Retina (tissue), 1 donor: ENCODE data around the gene SH2D4B.

Experiments used
- DNase-seq: peaks from one replicate; pipeline ENCODE4 v3.0.0-alpha.2; 2016

The SH2D4B gene

DNA sequence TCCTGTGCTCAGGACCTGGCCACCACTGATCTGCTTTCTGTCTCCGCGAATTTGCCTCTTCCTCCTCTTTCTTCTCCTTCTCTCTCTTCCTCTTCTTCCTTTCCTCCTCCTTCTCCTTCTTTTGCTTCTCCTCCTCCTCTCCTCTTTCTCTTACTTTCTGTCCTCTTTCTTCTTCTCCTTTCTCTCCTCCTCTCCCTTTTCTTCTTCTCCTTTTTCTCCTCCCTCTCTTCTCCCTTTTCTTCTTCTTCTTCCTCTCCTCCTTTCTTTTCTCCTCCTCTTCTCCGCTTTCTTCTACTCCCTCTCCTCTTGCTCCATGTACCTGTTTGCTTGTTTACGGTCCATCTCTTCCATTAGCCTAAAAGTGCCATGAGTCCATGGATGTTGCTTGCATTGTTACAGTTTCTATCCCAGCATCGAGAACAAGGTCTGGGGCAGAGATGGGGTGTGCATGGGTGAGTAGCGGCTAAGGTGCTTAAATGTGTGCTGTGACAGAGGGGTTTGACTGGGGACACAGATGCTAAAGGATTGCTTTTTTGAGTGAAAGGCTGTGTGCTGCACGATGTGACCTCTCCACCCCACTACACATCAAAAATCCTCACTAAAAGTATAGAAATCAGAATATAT, 7.7 kb downstream of the SH2D4B start:
- no peak for DNase-seq

DNA sequence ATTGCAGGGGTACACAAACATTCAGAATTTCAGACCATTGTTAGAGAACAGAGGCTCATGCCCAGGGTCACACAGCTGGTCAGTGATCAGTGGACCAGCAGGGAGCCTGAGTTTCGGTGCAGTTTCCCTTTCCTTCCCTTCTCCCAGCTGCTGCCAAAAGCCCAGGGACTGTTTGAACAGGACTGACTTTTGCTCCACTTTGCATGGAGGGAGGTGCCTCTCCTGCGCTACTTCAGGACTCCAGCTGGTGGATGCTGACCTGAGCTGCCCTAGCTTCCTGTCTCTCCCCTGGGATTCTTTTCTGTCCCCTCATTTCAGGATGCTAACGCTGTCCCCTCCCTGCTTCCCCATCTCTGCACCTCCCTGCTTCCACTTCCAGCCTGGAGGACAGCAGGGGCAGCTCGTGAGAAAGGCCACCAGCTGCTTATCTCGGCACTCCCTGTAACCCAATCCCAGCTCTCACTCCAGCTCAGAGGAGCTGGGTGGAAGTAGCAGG, 14.5 kb downstream of the SH2D4B start:
- DNase-seq, result peak; percentile 47

DNA sequence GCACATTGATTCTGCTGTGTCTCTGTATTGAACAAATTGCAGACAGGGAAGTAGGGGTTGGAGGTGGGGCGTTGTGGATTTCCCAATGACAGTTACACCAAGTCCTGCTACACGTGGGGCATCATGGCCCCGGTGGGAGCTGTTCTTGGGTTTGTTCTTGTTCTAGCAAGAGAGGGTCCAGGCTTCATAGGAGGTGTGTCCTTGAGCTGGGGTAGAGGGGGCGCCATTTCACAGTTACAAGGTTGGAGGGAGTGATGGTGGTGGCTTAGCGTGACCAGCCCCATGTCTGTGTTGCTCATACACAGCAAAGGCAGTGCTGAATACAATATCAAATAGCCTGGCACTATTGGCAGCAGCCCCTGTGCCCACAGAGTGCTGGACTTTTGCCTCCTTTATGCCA, 15.7 kb downstream of the SH2D4B start:
- DNase-seq, result no peak

DNA sequence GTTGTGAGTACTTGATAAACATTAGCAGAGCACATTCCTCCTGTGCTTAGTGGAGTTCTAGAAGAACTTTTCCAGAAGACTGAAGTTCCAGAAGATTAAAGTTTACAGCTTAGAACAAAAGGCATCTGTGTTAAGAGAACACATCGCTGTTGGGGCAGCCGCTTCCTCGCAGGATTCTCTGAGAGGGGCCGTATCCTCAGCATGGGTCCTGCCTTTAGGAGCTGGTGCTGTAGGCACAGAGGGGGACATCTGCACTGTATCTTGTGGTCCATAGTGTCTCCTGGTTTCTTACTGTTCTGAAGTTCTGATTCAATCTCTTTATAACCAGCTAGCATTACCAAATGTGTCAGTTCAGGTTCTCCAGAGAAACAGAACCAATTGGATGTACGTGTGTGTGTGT, 16.3 kb downstream of the SH2D4B start:
- no peak for DNase-seq

DNA sequence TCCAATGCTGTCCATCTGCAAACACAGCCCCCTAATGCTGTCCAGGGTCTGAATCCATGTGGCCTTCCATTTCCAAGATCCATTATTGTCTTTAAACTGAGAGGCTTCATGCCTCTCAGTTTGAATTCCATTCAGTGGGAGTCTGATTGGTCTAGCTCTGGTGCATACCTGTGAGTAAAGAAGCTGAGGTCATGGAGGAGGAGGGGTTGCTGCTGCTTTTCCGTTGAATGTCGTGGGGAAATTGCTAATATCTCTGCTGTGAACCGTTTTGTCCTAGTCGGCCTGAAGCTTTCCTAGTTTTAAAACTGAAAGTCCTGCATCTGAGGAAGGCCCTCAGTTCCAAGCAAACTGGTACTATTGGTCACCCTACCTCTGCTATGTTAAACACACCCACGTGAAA, 17.7 kb downstream of the SH2D4B start:
- no peak for DNase-seq

DNA sequence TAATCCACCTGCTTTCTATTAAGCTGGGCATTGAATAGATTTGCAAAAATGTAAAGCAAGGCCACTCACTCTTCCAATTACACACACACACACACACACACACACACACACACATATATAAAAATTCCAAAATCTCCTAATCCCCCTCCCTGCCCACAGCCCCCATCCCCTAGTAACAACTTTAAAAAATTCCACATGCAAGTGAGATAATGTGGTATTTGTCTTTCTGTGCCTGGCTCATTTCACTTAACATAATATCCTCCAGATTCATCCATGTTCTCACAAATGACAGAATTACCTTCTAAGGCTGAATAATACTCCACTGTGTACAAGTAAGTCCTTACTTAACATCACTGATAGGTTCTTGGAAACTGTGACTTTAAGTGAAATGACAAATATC, 24.2 kb downstream of the SH2D4B start:
- DNase-seq, result no peak

DNA sequence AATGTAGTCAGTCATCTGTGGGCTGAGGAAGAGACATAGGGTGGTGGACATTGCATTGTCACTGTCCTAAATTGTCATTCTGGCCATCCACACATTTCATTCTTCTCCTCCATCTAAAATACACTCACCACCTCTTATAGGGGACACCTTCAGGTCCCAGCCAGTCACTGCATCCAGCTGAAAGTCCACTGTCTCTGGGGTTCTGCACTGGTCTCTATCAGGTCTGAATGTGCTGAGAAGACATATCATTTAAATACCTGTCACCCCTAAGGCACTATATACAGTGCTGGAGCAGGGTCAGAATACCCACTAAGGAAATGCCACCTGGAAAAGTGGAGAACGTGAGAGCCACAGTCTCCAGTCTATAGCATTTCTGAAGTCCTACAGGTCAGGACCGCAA, 29.6 kb downstream of the SH2D4B start:
- no peak for DNase-seq

DNA sequence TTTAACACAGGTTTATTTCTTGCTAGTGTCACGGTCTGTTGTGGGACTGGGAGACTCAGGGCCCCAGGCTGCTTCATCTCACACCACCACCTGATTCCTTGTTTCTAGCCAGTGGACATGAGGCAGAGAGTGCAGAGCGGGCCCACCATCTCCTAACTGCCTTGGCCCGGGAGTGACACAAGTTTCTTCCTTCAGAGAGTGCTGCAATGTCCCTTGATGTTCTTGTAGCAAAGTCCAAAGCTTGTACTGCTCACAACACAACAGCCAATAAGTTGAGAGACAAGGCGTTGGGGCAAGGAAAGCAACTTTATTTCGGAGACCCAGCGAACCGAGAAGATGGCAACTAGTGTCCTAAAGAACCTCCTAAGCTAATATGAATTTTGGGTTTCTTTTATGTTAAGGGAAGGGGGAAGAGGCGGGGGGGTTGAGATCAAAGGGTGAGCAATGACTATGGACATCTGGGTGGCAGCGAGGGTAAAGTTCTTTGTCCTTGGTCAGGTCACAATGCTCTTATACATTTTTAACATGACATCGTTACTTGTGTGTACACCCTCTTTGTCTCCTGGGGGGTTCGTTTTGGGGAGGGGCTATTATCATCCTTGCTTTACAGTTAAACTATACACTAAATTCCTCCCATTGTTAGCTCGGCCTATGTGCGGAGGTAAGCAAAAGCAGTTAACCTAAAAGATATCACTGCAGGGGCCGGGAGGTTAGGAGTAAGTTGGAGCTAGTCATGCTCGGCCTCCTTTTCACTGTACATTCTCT, 31.6 kb downstream of the SH2D4B start:
- no peak for DNase-seq

DNA sequence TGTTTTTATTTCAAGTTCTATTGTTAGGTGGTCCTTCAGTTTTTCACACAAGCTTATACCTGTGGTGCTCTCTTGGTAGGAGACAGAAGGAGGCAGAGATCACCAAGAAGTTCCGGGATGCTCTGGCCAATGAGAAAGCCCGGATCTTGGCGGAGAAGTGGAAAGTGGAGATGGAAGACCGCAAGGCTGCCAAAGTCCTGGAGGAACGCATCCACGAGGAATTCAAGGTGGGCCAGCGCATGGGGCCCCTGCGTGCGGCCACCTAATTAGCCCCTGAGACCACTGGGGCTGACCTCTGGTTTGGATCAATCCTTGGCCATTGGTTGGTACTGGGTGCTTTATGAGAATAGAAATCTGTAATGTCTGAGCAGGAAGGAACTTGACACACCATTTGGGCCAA, 33.6 kb downstream of the SH2D4B start:
- DNase-seq, result no peak

DNA sequence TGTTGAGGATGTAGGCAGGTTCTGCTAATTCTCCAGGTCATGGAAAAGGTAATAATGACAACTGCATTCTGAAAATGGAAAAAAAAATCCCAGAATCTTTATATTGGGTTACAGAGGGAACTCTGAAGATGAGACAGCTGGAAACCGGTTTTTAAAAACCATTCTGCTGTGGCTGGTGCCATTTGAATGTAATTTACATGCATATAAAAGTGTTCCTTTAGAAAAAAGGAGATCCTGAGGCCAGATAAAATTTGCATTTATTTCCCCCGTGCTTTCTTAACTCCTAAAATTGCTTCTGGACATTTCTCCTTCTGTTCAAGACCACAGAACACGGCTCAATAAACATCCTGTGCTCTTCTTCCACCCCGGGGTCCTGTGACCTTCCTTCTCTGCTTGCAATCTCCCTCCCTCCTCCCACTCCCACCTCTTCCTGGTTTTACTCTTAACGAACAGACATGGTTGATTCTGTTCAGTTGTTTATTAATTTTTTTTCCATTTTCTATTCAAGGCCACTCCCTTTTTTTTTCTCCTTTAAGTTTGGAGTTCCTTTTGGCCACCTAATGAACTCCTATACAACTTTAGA, 41.6 kb downstream of the SH2D4B start:
- no peak for DNase-seq

DNA sequence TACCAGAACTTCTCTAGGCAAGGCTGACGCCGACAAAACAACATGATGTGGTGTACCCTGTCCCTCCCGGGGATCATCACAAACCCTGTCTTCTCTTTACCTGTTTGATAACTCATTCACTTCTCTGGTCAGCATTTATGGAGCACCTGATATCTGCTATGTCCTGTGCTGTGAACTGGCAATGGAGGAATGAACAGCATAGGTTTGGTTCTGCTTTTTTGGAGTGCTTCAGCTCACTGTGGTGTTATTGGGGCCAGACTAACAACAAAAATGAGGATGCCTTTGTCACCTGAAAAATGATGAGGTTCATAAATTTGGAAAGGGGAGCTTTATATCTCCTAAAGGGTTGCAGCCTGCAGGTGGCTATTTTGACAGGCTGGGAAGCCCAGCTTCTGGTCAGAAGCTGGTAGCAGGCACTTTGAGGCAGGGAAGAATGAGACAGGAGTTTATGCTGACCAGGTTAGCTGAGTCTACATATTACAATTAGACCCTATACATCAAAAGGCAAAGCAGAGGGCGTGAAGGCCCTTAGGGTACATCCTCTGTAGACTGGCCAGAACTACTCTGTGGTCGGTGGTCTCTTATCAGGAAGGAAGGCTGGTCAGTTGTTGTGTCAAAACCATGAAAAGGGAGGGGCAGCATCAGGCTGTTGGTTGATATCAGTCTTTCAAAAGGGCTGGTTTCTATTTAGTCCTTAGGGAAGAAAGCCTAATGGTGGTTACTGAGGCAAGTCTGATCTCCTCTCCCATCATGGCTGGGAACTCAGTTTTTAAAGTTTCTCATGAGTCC, 42.3 kb downstream of the SH2D4B start:
- DNase-seq, result no peak

DNA sequence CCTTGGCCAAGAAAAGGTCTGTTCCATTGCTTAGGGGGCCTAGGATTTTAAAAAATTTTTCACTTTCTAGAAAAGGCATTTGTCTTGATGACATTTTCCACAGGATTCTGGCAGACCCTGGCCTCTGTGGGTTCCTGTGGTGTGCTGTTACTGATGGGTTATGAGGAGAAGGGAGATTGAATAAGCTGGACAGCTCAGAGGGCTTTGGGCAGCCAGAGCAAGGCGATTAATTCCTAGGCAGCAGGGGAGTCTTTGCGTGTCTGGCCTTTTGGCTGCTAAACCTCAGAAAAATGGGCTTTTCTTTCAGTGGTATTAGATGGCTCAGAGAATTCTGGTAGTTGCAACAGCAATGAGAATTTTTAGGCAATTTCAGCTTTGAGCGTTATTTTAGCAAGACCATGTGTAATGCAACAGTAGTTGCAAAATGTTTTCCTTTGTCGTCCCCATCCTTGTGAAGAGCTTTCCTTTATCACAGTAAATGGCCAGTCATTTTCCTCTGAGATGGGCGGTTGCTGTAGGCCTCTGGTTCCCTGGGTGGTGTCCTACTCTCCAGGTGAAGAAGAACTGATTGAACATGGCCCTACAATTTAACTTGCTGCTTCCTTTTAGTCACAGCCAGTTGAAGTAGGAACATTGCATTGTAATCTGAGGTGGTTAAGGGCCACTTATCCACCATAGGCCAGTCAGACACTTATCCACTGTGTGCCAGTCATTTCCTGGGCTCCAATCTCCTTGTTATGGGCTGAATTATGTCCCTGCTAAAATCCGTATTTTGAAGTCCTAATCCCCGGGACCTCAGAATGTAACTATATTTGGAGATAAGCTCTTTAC, 43.2 kb downstream of the SH2D4B start:
- DNase-seq, result no peak

DNA sequence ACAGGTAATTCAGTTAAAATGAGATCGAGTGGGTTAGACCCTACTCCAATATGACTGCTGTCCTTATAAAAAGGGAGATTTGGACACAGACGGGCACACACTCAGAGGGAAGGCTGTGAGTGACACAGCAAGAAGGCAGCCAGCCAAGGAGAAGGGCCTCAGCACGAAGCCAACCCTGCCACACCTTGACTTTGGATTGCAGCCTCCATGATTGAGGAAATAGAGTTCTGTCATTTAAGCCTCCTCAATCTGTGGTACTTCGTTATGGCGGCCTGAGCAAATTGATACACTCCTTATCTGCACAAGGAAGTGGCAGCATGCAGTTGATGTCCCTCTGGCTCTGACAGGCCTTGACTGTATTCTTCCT, 43.8 kb downstream of the SH2D4B start:
- no peak for DNase-seq

DNA sequence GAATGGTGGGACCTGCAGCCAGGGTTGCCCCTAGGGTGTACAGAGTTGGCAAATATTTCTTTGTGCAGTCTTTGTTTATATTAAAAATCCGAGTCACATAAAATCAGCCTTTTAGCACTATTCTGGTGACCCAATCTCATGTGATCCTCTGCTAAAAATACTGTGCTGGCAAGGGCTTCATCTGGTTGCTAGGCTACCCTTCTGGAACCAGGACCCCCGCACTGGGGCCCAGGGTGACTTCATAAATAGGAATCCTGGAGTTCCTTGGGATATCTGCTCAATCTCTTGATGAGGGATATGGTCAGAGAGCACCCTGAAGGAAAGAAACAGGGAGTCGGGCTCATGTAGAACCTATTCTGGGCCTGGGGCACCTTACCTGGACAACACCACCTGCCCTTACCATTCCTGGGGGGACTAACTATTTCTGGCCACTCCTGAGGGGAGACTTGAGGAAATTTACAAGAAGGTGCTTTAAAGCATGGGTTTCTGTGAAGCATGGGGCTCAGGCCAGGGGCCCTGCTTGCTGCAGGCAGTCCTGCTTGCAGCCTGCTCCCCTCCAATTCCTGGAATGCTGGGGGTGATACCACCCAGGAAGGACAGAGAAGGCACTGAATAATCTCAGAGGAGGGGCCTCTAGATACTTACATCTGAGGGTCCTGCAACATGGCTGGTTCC, 44.7 kb downstream of the SH2D4B start:
- no peak for DNase-seq

DNA sequence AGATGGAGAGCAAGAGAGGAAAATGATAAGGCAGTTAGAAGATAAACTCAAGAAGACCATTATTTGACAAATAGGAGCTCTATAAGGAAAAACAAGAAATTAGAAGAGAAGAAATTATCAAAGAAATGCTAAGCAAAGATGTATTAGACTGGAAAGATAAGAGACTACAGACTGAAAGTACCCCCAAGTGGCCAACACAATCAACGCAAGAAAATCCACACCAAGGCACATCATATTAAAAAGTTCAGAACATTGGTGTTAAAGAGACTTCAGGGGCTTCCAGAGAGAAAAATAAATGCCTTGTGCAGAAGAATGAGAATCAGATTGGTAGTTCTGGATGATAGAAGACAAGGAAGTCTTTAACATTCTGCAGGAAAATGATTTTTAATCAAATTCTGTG, 46.0 kb downstream of the SH2D4B start:
- DNase-seq, result no peak

DNA sequence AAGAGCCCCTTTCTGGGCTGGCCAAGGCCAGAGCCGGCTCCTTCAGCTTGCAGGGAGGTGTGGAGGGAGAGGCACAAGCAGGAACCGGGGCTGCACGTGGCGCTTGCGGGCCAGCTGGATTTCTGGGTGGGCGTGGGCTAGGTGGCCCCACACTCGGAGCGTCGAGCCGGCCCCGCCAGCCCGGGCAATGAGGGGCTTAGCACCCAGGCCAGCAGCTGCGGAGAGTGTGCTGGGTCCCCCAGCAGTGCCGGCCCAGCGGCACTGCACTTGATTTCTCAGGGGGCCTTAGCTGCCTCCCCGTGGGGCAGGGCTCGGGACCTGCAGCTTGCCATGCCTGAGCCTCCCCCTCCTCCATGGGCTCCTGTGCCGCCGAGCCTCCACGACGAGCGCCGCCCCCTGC, 48.1 kb downstream of the SH2D4B start:
- no peak for DNase-seq

DNA sequence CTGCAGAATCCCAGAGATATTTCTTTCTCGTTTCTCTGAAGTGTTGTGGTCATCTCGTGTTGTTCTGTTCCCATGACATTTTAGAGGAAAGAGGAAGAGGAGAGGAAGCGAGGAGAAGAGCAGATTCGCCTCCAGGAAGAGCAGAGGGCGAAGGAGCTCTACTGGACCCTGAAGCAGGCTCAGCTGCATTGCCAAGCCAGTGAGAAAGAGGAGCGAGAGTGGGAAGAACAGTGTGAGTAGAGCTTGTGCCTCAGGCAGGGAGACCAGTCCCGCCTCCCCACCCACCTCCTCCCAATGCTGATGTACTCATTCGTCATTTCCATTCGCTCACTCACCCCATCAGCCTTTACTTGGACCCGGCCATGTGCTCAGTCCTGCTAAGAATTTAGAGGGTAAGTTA, 50.8 kb downstream of the SH2D4B start:
- DNase-seq, result no peak

DNA sequence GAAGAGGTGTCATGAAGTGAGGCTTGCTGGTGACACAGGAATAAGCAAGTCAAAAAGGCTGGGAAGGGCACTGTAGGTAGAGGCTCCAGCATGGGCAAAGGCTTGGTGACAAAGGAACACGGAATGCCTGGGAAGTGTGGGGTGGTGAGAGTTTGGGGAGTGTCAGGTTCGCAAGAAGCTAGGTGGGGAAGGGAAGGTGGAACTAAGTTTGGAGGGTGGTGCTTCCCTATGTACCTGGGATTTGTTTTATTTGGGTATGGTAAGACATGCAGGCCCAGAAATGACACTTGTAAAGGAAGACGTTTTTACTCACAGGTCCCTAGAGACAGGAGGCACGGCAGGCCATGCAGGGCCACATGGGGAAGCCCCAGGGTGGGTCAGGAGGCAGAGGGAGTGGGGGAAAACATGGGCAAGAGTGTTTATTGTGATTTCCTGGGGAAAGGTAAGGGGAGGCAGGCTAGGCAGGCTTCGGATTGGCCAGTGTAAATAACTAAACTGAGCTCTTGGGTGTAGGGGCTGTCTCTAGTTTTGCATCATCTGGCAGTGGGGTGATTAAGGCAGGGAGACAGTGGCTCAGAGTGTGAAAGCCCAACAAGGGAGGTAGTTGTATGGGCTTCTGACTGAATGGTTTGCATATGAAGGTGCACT, 52.1 kb downstream of the SH2D4B start:
- DNase-seq, result no peak

DNA sequence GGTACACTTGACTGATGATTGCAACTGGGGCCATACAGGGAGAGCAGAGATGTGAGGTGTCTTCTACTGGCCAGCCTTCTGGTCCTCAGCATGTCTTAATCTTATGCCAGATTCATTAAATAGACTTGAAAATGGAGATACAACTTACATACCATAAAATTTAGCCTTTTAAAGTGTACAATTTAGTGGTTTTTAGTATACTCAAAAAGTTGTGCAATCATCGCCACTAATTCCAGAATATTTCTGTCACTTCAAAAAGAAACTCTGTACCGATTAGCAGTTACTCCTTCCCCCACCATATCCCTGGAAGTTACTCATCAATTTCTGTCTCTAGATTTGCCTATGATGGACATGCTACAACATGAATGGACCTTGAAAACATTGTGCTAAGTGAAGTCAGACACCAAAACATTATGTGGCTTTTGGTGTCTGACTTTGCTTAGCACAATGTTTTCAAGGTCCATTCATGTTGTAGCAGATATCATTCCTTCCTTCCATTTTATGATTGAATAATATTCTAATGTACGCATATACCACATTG, 53.0 kb downstream of the SH2D4B start:
- no peak for DNase-seq

DNA sequence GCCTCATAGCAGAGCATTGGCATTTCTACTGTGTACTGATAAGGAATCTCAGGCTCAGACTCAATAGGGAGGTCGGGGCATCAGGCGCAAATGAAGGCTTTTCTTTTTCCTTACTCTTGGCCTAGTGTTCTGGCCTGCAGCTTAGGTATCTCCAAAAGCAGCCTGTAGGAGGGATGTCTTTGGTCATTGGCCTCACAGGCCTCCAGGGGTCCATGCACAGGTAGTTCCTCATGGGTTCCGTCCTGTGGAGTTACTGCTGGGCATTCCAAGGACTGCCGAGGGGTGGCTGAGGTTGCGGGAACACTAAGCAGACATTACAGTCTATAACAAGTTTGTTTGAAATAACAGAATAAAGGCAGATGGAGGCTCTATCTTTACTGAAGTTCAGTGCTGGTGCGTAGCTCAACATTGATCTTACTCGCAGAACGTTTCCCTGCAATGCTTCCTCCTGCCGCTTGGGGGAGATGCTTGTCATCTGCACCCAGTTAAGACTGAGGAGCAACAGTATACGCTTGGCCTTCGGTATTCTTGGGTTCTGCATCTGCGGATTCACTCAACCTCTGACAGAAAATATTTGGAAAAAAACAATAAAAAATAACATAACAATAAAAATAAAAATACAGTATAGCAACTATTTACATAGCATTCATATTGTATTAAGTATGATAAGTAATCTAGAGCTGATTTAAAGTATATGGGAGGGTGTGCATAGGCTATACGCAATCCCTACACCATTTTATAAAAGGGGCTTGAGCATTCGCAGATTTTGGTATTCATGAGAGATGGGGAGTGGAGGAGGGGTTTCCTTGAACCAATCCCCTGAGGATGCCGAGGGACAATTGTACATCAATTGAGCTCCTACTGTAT, 58.9 kb downstream of the SH2D4B start:
- peak; percentile 23 for DNase-seq
